Measurements from ENCODE around the gene IGSF21.

GRCh38 chr1:18179009-18179408, 71.4 kb downstream of the IGSF21 start:
- TF ChIP-seq CTCF (IDR thresholded peaks at IDR 0.05; ENCODE audit: extremely low read depth in 1 of 2, insufficient read depth in 1 of 2, low read depth in 1 of 2, low read length in 2 of 2) = no peak
- TF ChIP-seq POLR2AphosphoS5 (IDR thresholded peaks at IDR 0.05; ENCODE audit: insufficient read depth, low read depth, low read length) = no peak
- TF ChIP-seq POLR2A (IDR thresholded peaks at IDR 0.05; ENCODE audit: low read depth, low read length) = no peak
